ENCODE measurements around the gene RC3H2. TPM values are rescaled to one million over a fixed set of nuclear protein-coding genes. Genes with fewer than 3 reads are reported as not detected.

The RC3H2 gene
- total and polyA plus RNA-seq, 2 of the 13 experiments (the other 11 are each of a cell fraction or from before 2014, with no cell fraction given) = 21.0 to 36.4 TPM

- TF ChIP-seq KIAA2018 (CRISPR knock-in tag; IDR thresholded peaks at IDR 0.05; ENCODE audit: borderline replicate concordance) (no peak), ZNF460 (CRISPR knock-in tag; IDR thresholded peaks at IDR 0.05; ENCODE audit: borderline replicate concordance) (no peak), ZSCAN5A (CRISPR knock-in tag; IDR thresholded peaks at IDR 0.05; ENCODE audit: borderline replicate concordance) (no peak), HMGXB3 (CRISPR knock-in tag; IDR thresholded peaks at IDR 0.05; ENCODE audit: borderline replicate concordance) (no peak), BHLHE40 (IDR thresholded peaks at IDR 0.05; ENCODE audit: low read length) (0 out of 2 replicates have a peak, but pooled peaks have one; percentile 28), REXO4 (CRISPR knock-in tag; IDR thresholded peaks at IDR 0.05; ENCODE audit: borderline replicate concordance) (no peak), ZNF10 (CRISPR knock-in tag; IDR thresholded peaks at IDR 0.05; ENCODE audit: borderline replicate concordance, low read depth) (no peak)
- TF ChIP-seq, protein P1, sequence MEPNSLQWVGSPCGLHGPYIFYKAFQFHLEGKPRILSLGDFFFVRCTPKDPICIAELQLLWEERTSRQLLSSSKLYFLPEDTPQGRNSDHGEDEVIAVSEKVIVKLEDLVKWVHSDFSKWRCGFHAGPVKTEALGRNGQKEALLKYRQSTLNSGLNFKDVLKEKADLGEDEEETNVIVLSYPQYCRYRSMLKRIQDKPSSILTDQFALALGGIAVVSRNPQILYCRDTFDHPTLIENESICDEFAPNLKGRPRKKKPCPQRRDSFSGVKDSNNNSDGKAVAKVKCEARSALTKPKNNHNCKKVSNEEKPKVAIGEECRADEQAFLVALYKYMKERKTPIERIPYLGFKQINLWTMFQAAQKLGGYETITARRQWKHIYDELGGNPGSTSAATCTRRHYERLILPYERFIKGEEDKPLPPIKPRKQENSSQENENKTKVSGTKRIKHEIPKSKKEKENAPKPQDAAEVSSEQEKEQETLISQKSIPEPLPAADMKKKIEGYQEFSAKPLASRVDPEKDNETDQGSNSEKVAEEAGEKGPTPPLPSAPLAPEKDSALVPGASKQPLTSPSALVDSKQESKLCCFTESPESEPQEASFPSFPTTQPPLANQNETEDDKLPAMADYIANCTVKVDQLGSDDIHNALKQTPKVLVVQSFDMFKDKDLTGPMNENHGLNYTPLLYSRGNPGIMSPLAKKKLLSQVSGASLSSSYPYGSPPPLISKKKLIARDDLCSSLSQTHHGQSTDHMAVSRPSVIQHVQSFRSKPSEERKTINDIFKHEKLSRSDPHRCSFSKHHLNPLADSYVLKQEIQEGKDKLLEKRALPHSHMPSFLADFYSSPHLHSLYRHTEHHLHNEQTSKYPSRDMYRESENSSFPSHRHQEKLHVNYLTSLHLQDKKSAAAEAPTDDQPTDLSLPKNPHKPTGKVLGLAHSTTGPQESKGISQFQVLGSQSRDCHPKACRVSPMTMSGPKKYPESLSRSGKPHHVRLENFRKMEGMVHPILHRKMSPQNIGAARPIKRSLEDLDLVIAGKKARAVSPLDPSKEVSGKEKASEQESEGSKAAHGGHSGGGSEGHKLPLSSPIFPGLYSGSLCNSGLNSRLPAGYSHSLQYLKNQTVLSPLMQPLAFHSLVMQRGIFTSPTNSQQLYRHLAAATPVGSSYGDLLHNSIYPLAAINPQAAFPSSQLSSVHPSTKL (CRISPR knock-in tag; IDR thresholded peaks at IDR 0.05) = peak; percentile 87
Observed at GRCh38 chr9:122936464-122936863, 31.3 kb upstream of the RC3H2 start (continued).
